Parathyroid adenoma (tissue), 2 donors: ENCODE results near the gene FLOT1.

ENCODE experiments used
- H2AFZ ChIP-seq: fragments of 300-600 bp; sonication (generic); one replicate; pipeline ENCODE4 v1.7.0; 2017; ENCODE audit warnings: antibody characterized with exemption, mild to moderate bottlenecking
- H3K27ac ChIP-seq: fragments of 300-600 bp; sonication (generic); one replicate; pipeline ENCODE4 v1.7.0; 2017
- H3K27me3 ChIP-seq: fragments of 300-600 bp; sonication (generic); one replicate; pipeline ENCODE4 v1.7.0; 2017; ENCODE audit warnings: low read length; ENCODE audit not compliant: control insufficient read depth, insufficient read depth
- H3K36me3 ChIP-seq: fragments of 300-600 bp; sonication (generic); one replicate; pipeline ENCODE4 v1.7.0; 2017; ENCODE audit warnings: low read length; ENCODE audit not compliant: control insufficient read depth, insufficient read depth
- H3K4me1 ChIP-seq: fragments of 300-600 bp; sonication (generic); one replicate; pipeline ENCODE4 v1.7.0; 2017; ENCODE audit warnings: control low read depth
- H3K4me2 ChIP-seq: fragments of 300-600 bp; sonication (generic); one replicate; pipeline ENCODE4 v1.7.0; 2017; ENCODE audit warnings: low read length
- H3K4me3 ChIP-seq: fragments of 300-600 bp; sonication (generic); one replicate; pipeline ENCODE4 v1.7.0; 2017; ENCODE audit warnings: low read depth, low read length
- H3K79me2 ChIP-seq: fragments of 300-600 bp; sonication (generic); one replicate; pipeline ENCODE4 v1.7.0; 2017; ENCODE audit warnings: control low read depth
- H3K9ac ChIP-seq: fragments of 300-600 bp; sonication (generic); one replicate; pipeline ENCODE4 v1.7.0; 2017; ENCODE audit warnings: mild to moderate bottlenecking
- H3K9me3 ChIP-seq: fragments of 300-600 bp; sonication (generic); one replicate; pipeline ENCODE4 v1.7.0; 2017; ENCODE audit warnings: low read length; ENCODE audit not compliant: control insufficient read depth
- CTCF ChIP-seq: fragments of 300-600 bp; sonication (generic); IDR thresholded peaks from one replicate; pipeline ENCODE4 v1.7.0; 2017; ENCODE audit warnings: antibody characterized with exemption, mild to moderate bottlenecking
- donor health status: primary hyperparathyroidism.

Gene FLOT1

DNA sequence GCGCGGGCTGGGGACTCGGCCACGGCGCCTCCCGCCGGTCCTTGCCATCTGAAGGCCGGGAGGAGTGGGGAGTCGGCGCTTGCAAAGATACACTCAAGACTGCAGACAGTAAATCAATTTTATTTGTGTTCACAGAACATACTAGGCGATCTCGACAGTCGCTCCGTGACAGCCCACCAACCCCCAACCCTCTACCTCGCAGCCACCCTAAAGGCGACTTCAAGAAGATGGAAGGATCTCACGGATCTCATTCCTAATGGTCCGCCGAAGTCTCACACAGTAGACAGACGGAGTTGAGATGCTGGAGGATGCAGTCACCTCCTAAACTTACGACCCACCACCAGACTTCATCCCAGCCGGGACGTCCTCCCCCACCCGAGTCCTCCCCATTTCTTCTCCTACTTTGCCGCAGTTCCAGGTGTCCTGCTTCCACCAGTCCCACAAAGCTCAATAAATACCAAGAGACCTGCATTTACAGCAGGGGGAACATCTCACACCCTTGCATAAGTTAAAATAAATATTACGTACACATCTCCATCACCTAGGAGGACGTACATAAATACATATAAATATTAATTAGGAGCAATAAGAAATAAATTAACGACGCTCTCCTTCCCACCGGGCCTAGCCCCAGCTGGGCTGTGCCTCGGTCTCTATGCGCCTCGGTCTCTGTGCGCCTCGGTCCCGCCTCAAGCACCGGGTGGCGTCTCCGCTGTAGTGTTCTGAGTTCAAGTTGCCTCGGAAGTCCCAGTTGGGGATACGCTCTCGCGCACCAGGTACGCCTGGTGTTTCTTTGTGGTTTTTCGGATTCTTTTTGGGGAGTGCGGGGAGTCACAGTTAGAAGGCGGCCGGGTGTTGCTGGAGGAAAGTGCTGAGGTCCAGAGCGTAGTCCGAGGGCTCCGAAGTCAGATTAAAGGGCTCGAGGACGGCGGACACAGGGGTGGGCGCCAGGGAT, 889 bp upstream of the FLOT1 start:
- H3K79me2 ChIP-seq, result peaks cover 9% of the 10 kb centered on the region
- peaks cover 9% of the 10 kb centered on the region for H3K4me1 ChIP-seq
- H3K4me2 ChIP-seq, result peak overlapping the region; percentile 80
- no peaks in the 10 kb centered on the region for H3K36me3 ChIP-seq
- peak overlapping the region; percentile 72 for H2AFZ ChIP-seq
- H3K4me3 ChIP-seq, result peak overlapping the region; percentile 92
- no peaks in the 10 kb centered on the region for H3K9me3 ChIP-seq
- H3K27me3 ChIP-seq, result no peaks in the 10 kb centered on the region
- H3K27ac ChIP-seq, result peak overlapping the region; percentile 72
- no peak for TF ChIP-seq CTCF
- no peak overlapping the region for H3K9ac ChIP-seq

DNA sequence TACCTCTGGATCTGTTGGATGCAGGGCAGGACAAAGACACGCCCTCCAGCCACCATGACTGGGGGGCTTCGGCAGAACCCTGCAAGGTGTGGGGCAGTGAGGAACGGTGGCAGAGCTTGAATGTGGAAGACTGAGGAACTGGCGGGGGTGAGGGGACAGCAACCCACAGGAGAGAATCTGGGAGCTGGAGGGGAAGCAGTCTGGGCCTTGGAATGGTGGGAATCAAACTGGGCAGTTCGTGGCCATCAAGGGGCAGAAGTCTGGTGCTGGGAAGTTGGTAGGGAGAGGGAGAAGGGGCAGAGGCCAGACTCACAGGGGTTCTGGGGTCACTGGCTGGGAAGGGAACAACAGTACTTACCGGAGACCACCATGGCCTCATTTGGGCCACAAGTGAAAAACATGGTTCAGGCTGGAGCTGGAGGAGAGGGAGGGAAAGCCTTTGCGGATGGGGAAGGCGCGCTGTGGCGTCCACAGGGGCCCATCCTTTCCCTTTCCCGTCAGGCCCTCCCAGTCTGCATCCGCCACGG, 635 bp downstream of the FLOT1 start:
- Histone ChIP-seq H2AFZ (peak overlapping the region; percentile 71), H3K9ac (no peak overlapping the region), H3K9me3 (no peaks in the 10 kb centered on the region), H3K36me3 (no peaks in the 10 kb centered on the region), H3K27me3 (no peaks in the 10 kb centered on the region), H3K79me2 (peaks cover 9% of the 10 kb centered on the region), H3K4me3 (peak overlapping the region; percentile 92), H3K27ac (peak overlapping the region; percentile 72), H3K4me2 (peak overlapping the region; percentile 87), H3K4me1 (peaks cover 6% of the 10 kb centered on the region)
- TF ChIP-seq CTCF, result no peak

DNA sequence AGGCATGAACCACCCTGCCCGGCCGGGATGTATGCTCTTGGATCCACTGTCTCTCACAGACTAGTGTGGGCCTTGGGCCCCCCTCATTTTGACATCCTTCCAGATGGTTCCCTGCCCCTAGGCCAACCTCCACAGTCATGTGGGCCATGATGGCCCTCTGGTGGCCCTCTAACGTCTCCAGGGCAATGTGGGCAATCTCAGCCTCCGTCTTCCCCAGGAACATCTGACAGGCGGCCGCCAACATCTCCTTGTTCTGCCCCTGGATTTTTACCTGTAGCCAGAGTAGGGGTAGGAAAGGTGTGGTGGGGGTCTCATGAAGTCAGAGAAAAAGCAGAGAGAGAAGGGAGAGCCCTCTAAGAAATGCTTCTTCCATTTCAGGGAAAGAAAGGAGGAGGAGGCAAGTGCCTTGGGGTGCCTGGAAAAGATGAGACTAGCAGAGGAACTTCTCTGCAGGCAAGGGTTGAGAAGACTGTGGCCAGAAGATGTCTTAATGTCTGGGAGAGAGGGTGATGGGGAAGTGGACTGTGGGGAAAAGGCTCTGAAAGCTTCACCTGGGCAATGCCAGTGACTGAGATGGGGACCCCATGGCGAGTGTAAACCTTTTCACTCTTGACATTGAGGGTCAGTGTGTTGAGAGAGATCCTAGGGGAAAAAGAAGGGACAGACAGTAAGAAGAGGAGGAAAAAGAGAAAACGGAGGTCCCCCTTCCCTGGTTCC, 1.3 kb downstream of the FLOT1 start:
- no peaks in the 10 kb centered on the region for H3K36me3 ChIP-seq
- H3K9ac ChIP-seq, result no peak overlapping the region
- no peak for TF ChIP-seq CTCF
- H2AFZ ChIP-seq, result no peak overlapping the region
- peak overlapping the region; percentile 87 for H3K4me2 ChIP-seq
- H3K4me3 ChIP-seq, result peak overlapping the region; percentile 92
- H3K27me3 ChIP-seq, result no peaks in the 10 kb centered on the region
- peak overlapping the region; percentile 72 for H3K27ac ChIP-seq
- H3K79me2 ChIP-seq, result peaks cover 9% of the 10 kb centered on the region
- peaks cover 6% of the 10 kb centered on the region for H3K4me1 ChIP-seq
- H3K9me3 ChIP-seq, result no peaks in the 10 kb centered on the region

- H3K36me3 ChIP-seq, result no peaks in the 10 kb centered on the region
- peaks cover 6% of the 10 kb centered on the region for H3K4me1 ChIP-seq
- no peaks in the 10 kb centered on the region for H3K27me3 ChIP-seq
- no peak overlapping the region for H3K4me2 ChIP-seq
- H3K9ac ChIP-seq, result no peak overlapping the region
- no peak overlapping the region for H3K27ac ChIP-seq
- peaks cover 9% of the 10 kb centered on the region for H3K79me2 ChIP-seq
- no peaks in the 10 kb centered on the region for H3K9me3 ChIP-seq
- H2AFZ ChIP-seq, result no peak overlapping the region
- H3K4me3 ChIP-seq, result no peak overlapping the region
- no peak for TF ChIP-seq CTCF
Measured at GRCh38 chr6:30740540-30740870, 2.0 kb downstream of the FLOT1 start.
